ENCODE data around the gene CLCN1.

Gene CLCN1

DNA sequence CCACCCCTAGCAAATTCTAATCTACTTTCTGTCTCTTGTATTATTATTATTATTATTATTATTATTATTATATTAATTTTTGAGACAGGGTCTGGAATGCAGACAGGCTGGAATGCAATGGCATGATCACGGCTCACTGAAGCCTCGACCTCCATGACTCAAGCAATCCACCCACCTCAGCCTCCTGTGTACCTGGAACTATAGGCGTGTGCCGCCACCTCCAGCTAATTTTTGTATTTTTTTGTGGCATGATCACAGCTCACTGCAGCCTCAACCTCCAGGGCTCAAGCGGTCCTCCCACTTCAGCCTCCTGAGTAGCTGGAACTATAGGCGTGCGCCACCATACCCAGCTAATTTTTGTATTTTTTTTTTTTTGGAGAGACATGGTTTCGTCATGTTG is 33.8 kb upstream of the CLCN1 start:
- Histone ChIP-seq H3K4me2 (no peak overlapping the region), H3K27me3 (ENCODE audit: insufficient read depth, low read depth) (no peaks in the 10 kb centered on the region), H3K4me1 (ENCODE audit: low read depth, poor library complexity, severe bottlenecking) (no peaks in the 10 kb centered on the region), H4K20me1 (ENCODE audit: insufficient read depth) (no peaks in the 10 kb centered on the region; the same call in 1 of the 2 replicates), H3K36me3 (ENCODE audit: insufficient read depth) (no peaks in the 10 kb centered on the region), H3K79me2 (ENCODE audit: insufficient read depth, low read depth) (no peaks in the 10 kb centered on the region), H3K27ac (no peak overlapping the region), H2AFZ (ENCODE audit: low read depth) (no peak overlapping the region), H3K4me3 (IDR thresholded peaks at IDR 0.05; ENCODE audit: insufficient read depth, low read depth, low read length) (no peak overlapping the region), H3K9ac (no peak overlapping the region)
- TF ChIP-seq, protein P1, sequence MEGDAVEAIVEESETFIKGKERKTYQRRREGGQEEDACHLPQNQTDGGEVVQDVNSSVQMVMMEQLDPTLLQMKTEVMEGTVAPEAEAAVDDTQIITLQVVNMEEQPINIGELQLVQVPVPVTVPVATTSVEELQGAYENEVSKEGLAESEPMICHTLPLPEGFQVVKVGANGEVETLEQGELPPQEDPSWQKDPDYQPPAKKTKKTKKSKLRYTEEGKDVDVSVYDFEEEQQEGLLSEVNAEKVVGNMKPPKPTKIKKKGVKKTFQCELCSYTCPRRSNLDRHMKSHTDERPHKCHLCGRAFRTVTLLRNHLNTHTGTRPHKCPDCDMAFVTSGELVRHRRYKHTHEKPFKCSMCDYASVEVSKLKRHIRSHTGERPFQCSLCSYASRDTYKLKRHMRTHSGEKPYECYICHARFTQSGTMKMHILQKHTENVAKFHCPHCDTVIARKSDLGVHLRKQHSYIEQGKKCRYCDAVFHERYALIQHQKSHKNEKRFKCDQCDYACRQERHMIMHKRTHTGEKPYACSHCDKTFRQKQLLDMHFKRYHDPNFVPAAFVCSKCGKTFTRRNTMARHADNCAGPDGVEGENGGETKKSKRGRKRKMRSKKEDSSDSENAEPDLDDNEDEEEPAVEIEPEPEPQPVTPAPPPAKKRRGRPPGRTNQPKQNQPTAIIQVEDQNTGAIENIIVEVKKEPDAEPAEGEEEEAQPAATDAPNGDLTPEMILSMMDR (conservative IDR thresholded peaks at IDR 0.05; ENCODE audit: low read depth, low read length) = no peak

DNA sequence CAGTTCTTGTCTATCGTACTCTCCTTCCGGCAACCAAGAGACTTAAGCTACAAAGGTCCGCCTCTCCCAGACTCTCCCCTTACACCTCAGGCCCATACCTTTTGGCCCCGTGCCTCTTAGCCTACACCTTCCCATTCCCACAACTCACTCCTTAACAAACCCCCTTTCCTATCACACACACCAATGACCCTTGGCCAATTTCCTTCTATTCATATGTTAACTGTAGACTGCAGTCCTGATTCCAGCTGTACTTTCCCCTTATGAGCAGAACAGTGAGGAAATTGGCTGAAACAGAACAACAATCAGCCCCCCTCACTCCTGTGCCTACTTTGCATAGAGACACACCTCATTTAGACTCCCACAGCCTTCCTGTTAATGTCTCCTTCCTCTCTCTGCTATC is 32.5 kb upstream of the CLCN1 start:
- H3K27ac ChIP-seq = no peak overlapping the region
- no peaks in the 10 kb centered on the region for H3K27me3 ChIP-seq (ENCODE audit: insufficient read depth, low read depth)
- H3K4me1 ChIP-seq (ENCODE audit: low read depth, poor library complexity, severe bottlenecking) = peaks cover 7% of the 10 kb centered on the region
- no peaks in the 10 kb centered on the region for H3K36me3 ChIP-seq (ENCODE audit: insufficient read depth)
- H3K4me3 ChIP-seq (IDR thresholded peaks at IDR 0.05; ENCODE audit: insufficient read depth, low read depth, low read length) = no peak overlapping the region
- H2AFZ ChIP-seq (ENCODE audit: low read depth) = no peak overlapping the region
- no peak overlapping the region for H3K9ac ChIP-seq
- no peaks in the 10 kb centered on the region; the same call in 1 of the 2 replicates for H4K20me1 ChIP-seq (ENCODE audit: insufficient read depth)
- peaks cover under 1% of the 10 kb centered on the region; the same call in 1 of the 2 replicates for H3K79me2 ChIP-seq (ENCODE audit: insufficient read depth, low read depth)
- TF ChIP-seq, protein P1 (conservative IDR thresholded peaks at IDR 0.05; ENCODE audit: low read depth, low read length) = no peak
- H3K4me2 ChIP-seq = no peak overlapping the region

DNA sequence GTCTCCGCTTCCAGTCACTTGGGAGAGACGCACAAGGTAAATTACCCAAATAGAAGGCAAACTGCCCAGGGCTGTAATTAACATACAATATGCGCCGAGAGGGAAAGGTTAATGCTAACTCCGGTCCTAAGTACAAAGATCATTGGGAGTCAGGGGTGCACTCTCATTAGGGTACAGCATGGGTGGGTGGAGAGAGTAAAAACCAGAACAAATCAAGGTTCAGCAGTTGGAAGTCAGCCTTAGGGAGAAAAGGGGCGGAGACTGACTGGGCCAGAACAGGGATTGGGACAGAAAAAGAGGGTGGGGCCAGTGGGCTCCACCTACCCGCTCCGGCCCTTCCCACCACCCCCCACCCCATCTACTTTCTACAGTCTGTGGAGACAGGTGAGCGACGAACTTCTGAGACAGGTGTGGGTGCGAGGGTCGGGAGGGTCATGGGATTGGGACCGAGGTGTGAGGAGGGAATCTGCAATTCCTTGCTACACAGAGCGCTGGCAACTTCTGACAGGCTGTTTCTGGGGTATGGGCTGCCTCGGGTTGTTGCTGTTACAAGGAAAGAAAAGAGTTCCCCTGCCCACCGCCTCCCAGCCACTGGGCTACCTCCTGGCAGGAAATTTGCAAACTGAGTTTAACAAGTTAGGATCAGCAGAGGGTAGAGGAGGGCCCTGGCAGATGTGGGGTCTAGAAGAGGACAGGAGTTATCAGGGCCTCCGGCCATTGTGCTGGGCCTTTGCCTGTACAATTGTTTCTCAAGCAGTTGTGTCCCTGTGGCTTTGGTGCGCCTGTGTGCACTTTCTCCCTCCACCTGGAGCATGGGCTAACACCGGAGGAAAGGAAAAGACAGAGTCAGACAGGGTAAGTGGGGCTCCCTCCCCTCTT is 31.1 kb upstream of the CLCN1 start, which contains the start of gene TMEM139:
TMEM139 (plus strand) TSS at position 368 of the 879 bp plus-strand sequence. CDS start 1,000 bp downstream, outside the sequence.
- no peak within 1 kb of the TSS for H3K4me3 ChIP-seq (IDR thresholded peaks at IDR 0.05; ENCODE audit: insufficient read depth, low read depth, low read length)
- H3K9ac ChIP-seq = no peak within 1 kb of the TSS
- no peak within 1 kb of the TSS for H3K27ac ChIP-seq
- no peak within 1 kb of the TSS for H3K4me2 ChIP-seq
- H3K4me1 ChIP-seq (ENCODE audit: low read depth, poor library complexity, severe bottlenecking) = peaks cover 14% of the 10 kb centered on the region
- H4K20me1 ChIP-seq (ENCODE audit: insufficient read depth) = no peaks in the 10 kb centered on the region; the same call in 1 of the 2 replicates
- H2AFZ ChIP-seq (ENCODE audit: low read depth) = no peak within 1 kb of the TSS
- no peaks in the 10 kb centered on the region for H3K36me3 ChIP-seq (ENCODE audit: insufficient read depth)
- H3K79me2 ChIP-seq (ENCODE audit: insufficient read depth, low read depth) = peaks cover 15% of the 10 kb centered on the region
- H3K27me3 ChIP-seq (ENCODE audit: insufficient read depth, low read depth) = no peaks in the 10 kb centered on the region
- TF ChIP-seq, protein P1 (conservative IDR thresholded peaks at IDR 0.05; ENCODE audit: low read depth, low read length) = no peak

DNA sequence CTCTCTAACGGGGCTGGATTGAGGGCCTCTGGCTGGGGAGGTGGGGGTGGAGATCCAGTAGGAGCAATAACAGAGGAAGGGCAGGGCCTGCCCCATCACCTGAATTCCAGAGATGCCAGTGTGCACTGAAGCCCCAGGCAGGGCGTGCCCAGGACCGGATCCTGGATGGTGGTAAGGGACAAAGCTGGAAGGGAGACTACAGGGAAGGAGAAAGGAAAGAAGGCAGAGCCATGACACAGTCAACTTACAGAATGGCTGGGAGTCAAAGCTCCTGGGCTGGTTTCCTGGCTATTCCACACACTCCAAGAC is 30.5 kb upstream of the CLCN1 start:
- no peak overlapping the region for H3K4me2 ChIP-seq
- H3K27ac ChIP-seq = no peak overlapping the region
- TF ChIP-seq, protein P1 (conservative IDR thresholded peaks at IDR 0.05; ENCODE audit: low read depth, low read length) = no peak
- H3K4me3 ChIP-seq (IDR thresholded peaks at IDR 0.05; ENCODE audit: insufficient read depth, low read depth, low read length) = no peak overlapping the region
- no peak overlapping the region for H2AFZ ChIP-seq (ENCODE audit: low read depth)
- H3K27me3 ChIP-seq (ENCODE audit: insufficient read depth, low read depth) = no peaks in the 10 kb centered on the region
- no peaks in the 10 kb centered on the region for H3K36me3 ChIP-seq (ENCODE audit: insufficient read depth)
- peaks cover 21% of the 10 kb centered on the region for H3K79me2 ChIP-seq (ENCODE audit: insufficient read depth, low read depth)
- no peak overlapping the region for H3K9ac ChIP-seq
- peaks cover 20% of the 10 kb centered on the region for H3K4me1 ChIP-seq (ENCODE audit: low read depth, poor library complexity, severe bottlenecking)
- no peaks in the 10 kb centered on the region; the same call in 1 of the 2 replicates for H4K20me1 ChIP-seq (ENCODE audit: insufficient read depth)
